ENCODE data around the gene LIN9.

Gene LIN9

GRCh38 chr1:226202246-226202645 is 106.7 kb downstream of the LIN9 start:
- no peak for TF ChIP-seq CTCF (IDR thresholded peaks at IDR 0.05; ENCODE audit: low read depth, low read length, poor library complexity, severe bottlenecking)
- no peak for TF ChIP-seq EZH2phosphoT487 (IDR thresholded peaks at IDR 0.05; ENCODE audit: borderline replicate concordance, low read length)
- Histone ChIP-seq H3K79me2 (ENCODE audit: control insufficient read depth, low read length) (no peaks in the 10 kb centered on the region), H4K20me1 (ENCODE audit: control insufficient read depth, insufficient read depth, low read depth, low read length) (no peaks in the 10 kb centered on the region), H3F3A (ENCODE audit: control insufficient read depth, insufficient read depth) (0 out of 2 replicates have a peak, but pooled peaks cover 3% of the 10 kb centered on the region), H3K9me2 (replicated peaks; ENCODE audit: control insufficient read depth, low read length) (no peaks in the 10 kb centered on the region), H3K36me3 (ENCODE audit: control insufficient read depth, low read length) (no peaks in the 10 kb centered on the region), H3K4me2 (ENCODE audit: low read length) (peak overlapping the region; percentile 55), H3K27ac (ENCODE audit: low read depth, low read length) (no peak overlapping the region), H3K4me1 (ENCODE audit: control insufficient read depth, low read length) (peaks cover 42% of the 10 kb centered on the region), H3K9me3 (ENCODE audit: control insufficient read depth, insufficient read depth, low read length) (no peaks in the 10 kb centered on the region), H3K27me3 (ENCODE audit: control insufficient read depth, low read length) (no peaks in the 10 kb centered on the region), H3K4me3 (ENCODE audit: low read length) (peak overlapping the region; percentile 31; the same call in 1 of the 2 replicates)

GRCh38 chr1:226201029-226201593 is 107.9 kb downstream of the LIN9 start:
- Histone ChIP-seq H3K4me1 (ENCODE audit: control insufficient read depth, low read length) (peaks cover 47% of the 10 kb centered on the region), H3K36me3 (ENCODE audit: control insufficient read depth, low read length) (no peaks in the 10 kb centered on the region), H3K27me3 (ENCODE audit: control insufficient read depth, low read length) (no peaks in the 10 kb centered on the region), H3K27ac (ENCODE audit: low read depth, low read length) (no peak overlapping the region), H3K4me3 (ENCODE audit: low read length) (no peak overlapping the region), H3K79me2 (ENCODE audit: control insufficient read depth, low read length) (no peaks in the 10 kb centered on the region), H3K4me2 (ENCODE audit: low read length) (no peak overlapping the region), H4K20me1 (ENCODE audit: control insufficient read depth, insufficient read depth, low read depth, low read length) (no peaks in the 10 kb centered on the region), H3K9me3 (ENCODE audit: control insufficient read depth, insufficient read depth, low read length) (no peaks in the 10 kb centered on the region), H3K9me2 (replicated peaks; ENCODE audit: control insufficient read depth, low read length) (no peaks in the 10 kb centered on the region), H3F3A (ENCODE audit: control insufficient read depth, insufficient read depth) (0 out of 2 replicates have a peak, but pooled peaks cover 3% of the 10 kb centered on the region)
- peak; percentile 73 for TF ChIP-seq CTCF (IDR thresholded peaks at IDR 0.05; ENCODE audit: low read depth, low read length, poor library complexity, severe bottlenecking)
- TF ChIP-seq EZH2phosphoT487 (IDR thresholded peaks at IDR 0.05; ENCODE audit: borderline replicate concordance, low read length), result no peak

GRCh38 chr1:226199971-226200370 is 109.0 kb downstream of the LIN9 start:
- H3K79me2 ChIP-seq (ENCODE audit: control insufficient read depth, low read length), result no peaks in the 10 kb centered on the region
- H3K9me2 ChIP-seq (replicated peaks; ENCODE audit: control insufficient read depth, low read length), result no peaks in the 10 kb centered on the region
- H3K4me2 ChIP-seq (ENCODE audit: low read length), result peak overlapping the region; percentile 33

More at GRCh38 chr1:226199971-226200370, 109.0 kb downstream of the LIN9 start:
- Histone ChIP-seq H3K27ac (ENCODE audit: low read depth, low read length) (no peak overlapping the region), H3K4me3 (ENCODE audit: low read length) (0 out of 2 replicates have a peak overlapping the region, but pooled peaks have one; percentile 17), H3K36me3 (ENCODE audit: control insufficient read depth, low read length) (no peaks in the 10 kb centered on the region), H3K4me1 (ENCODE audit: control insufficient read depth, low read length) (peaks cover 47% of the 10 kb centered on the region), H4K20me1 (ENCODE audit: control insufficient read depth, insufficient read depth, low read depth, low read length) (no peaks in the 10 kb centered on the region), H3F3A (ENCODE audit: control insufficient read depth, insufficient read depth) (0 out of 2 replicates have a peak, but pooled peaks cover 3% of the 10 kb centered on the region), H3K9me3 (ENCODE audit: control insufficient read depth, insufficient read depth, low read length) (no peaks in the 10 kb centered on the region), H3K27me3 (ENCODE audit: control insufficient read depth, low read length) (no peaks in the 10 kb centered on the region)
- no peak for TF ChIP-seq EZH2phosphoT487 (IDR thresholded peaks at IDR 0.05; ENCODE audit: borderline replicate concordance, low read length)
- no peak for TF ChIP-seq CTCF (IDR thresholded peaks at IDR 0.05; ENCODE audit: low read depth, low read length, poor library complexity, severe bottlenecking)
